Upper lobe of left lung (tissue), 4 donors: ENCODE data around the gene NT5E.

Experiments
- EP300 ChIP-seq, 4 donors: sonication (generic); formaldehyde crosslinking; IDR thresholded peaks; one replicate each; pipeline ENCODE4 v1.5.1; 2017; ENCODE audit warnings: antibody characterized with exemption in 4 of 4, control low read depth in 2 of 4
- POLR2AphosphoS5 ChIP-seq, 2 donors: sonication (generic); formaldehyde crosslinking; IDR thresholded peaks; one replicate each; pipeline ENCODE4 v1.5.1; 2017; ENCODE audit warnings: antibody characterized with exemption in 2 of 2

GRCh38 chr6:85443349-85444117, 6.3 kb upstream of the NT5E start:
- TF ChIP-seq POLR2AphosphoS5 (IDR thresholded peaks at IDR 0.05) (no peak), EP300 (IDR thresholded peaks at IDR 0.05) (no peak)
